Activated CD8-positive, alpha-beta memory T cell treated with anti-CD3 and anti-CD28 coated beads, Interleukin-2, amount 10 ng/mL, durations not matched to agents 7 days and 5 days (primary cell): ENCODE measurements around the gene TAF13. TPM values are rescaled to one million over a fixed set of nuclear protein-coding genes. Genes with fewer than 3 reads are reported as not detected.
A peak's percentile ranks its signal among the peaks of the same experiment; 100 is the strongest.

Experiments
- ATAC-seq: fragments of 150-1000 bp; cut with Tn5 transposase; one replicate; pipeline ENCODE4 v1.10.0; 2021; ENCODE audit warnings: moderate library complexity
- CTCF ChIA-PET: fragments of 350-600 bp; sonication (Branson Sonifier 250); formaldehyde crosslinking; loops from one replicate; lab custom pipeline; 2021; ENCODE audit warnings: antibody characterized with exemption; lab: Charles Lee
- DNase-seq: peaks from one replicate; pipeline ENCODE4 v3.0.0-alpha.2; 2020
- H3K27ac Mint-ChIP-seq: one replicate; pipeline ENCODE4 v1.8.0; 2021; ENCODE audit warnings: mild to moderate bottlenecking, mixed read lengths
- H3K27me3 Mint-ChIP-seq: one replicate; pipeline ENCODE4 v1.8.0; 2021; ENCODE audit warnings: mixed read lengths
- H3K36me3 Mint-ChIP-seq: one replicate; pipeline ENCODE4 v1.8.0; 2021; ENCODE audit warnings: mild to moderate bottlenecking, mixed read lengths
- H3K4me1 Mint-ChIP-seq: one replicate; pipeline ENCODE4 v1.8.0; 2021; ENCODE audit warnings: mixed read lengths
- H3K4me3 Mint-ChIP-seq: one replicate; pipeline ENCODE4 v1.8.0; 2021; ENCODE audit warnings: mild to moderate bottlenecking, moderate library complexity, mixed read lengths
- H3K9me3 Mint-ChIP-seq: one replicate; pipeline ENCODE4 v1.8.0; 2022; ENCODE audit warnings: low read depth, mixed read lengths
- total RNA-seq, 2 experiments: library from RNA; stranded (reverse); gene quantifications; one replicate each; pipeline ENCODE4 v1.2.3, GENCODE V29; 2021

Gene TAF13, protein sequence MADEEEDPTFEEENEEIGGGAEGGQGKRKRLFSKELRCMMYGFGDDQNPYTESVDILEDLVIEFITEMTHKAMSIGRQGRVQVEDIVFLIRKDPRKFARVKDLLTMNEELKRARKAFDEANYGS
- total RNA-seq: 10 to 100 TPM; 18.1 to 26.4 TPM

GRCh38 chr1:109075531-109076490, at the start of gene TAF13:
TAF13 (minus strand) TSS chr1:109076003; CDS start chr1:109075947, 56 bp downstream.
- H3K27ac Mint-ChIP-seq: peak within 1 kb of the TSS; percentile 96
- peak; percentile 94 for DNase-seq
- peak within 1 kb of the TSS; percentile 96 for H3K4me3 Mint-ChIP-seq
- H3K4me1 Mint-ChIP-seq: peaks cover 18% of the 10 kb centered on the region
- CTCF ChIA-PET: interaction anchor here (0.7 to 2.7 kb wide), 8 partner anchors 8 to 114 kb away, joined by 3 to 22 read pairs (median 5); partner anchors contain the start of gene TMEM167B
- H3K36me3 Mint-ChIP-seq: peaks cover 7% of the 10 kb centered on the region
- H3K9me3 Mint-ChIP-seq: no peaks in the 10 kb centered on the region
- ATAC-seq: peak; percentile 100
- H3K27me3 Mint-ChIP-seq: no peaks in the 10 kb centered on the region

DNA sequence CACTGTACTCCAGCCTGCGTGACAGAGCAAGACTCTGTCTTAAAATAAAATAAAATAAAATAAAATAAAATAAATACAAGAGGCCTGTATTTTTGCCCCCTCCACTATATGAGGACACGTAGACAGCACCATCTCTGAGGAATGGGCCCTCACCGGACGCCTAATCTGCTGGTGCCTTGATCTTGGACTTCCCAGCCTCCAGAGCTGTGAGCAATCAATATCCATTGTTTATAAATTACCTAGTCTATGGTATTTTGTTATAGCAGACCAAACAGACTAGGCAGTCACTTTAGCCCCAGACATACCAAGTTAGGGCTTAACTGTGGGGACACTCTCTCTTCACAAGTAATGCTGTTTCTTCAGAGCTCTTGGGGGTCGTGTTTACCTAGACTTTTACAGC, 44.6 kb upstream of the TAF13 start:
- H3K4me1 Mint-ChIP-seq: peaks cover 5% of the 10 kb centered on the region
- no peaks in the 10 kb centered on the region for H3K9me3 Mint-ChIP-seq
- DNase-seq (no peak), ATAC-seq (no peak)
- CTCF ChIA-PET: interaction anchor here (2.5 kb wide), 1 partner anchor 8 kb away, joined by 14 read pairs; a partner anchor contains a TSS
- no peak overlapping the region for H3K4me3 Mint-ChIP-seq
- no peaks in the 10 kb centered on the region for H3K27me3 Mint-ChIP-seq
- no peaks in the 10 kb centered on the region for H3K36me3 Mint-ChIP-seq
- no peak overlapping the region for H3K27ac Mint-ChIP-seq

DNA sequence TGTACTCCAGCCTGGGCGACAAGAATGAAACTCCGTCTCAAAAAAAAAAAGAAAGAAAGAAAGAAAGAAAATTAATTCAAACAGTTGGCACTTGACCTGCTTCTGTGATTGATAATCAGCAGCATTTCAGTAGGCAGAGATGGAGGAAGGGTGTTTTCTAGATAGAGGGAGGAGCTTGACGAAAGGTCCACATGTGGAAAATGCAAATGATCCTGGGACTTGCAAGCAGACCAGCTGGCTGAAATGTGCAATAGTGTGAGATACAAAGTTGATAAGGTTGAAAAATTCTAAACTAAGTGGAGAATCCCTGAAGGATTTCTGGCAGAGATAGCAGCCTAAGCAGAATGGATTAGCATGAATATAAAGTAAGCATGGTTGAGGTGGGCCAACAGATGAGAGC, 42.3 kb upstream of the TAF13 start:
- ATAC-seq: no peak
- no peak overlapping the region for H3K27ac Mint-ChIP-seq
- peaks cover 20% of the 10 kb centered on the region for H3K4me1 Mint-ChIP-seq
- no peaks in the 10 kb centered on the region for H3K9me3 Mint-ChIP-seq
- H3K4me3 Mint-ChIP-seq: no peak overlapping the region
- CTCF ChIA-PET: no interaction called here
- peaks cover 11% of the 10 kb centered on the region for H3K27me3 Mint-ChIP-seq
- no peak for DNase-seq
- H3K36me3 Mint-ChIP-seq: no peaks in the 10 kb centered on the region

- H3K4me3 Mint-ChIP-seq: no peak overlapping the region
Observed at GRCh38 chr1:109116286-109116685, 40.5 kb upstream of the TAF13 start.

GRCh38 chr1:109115685-109116084, 39.9 kb upstream of the TAF13 start:
- no peaks in the 10 kb centered on the region for H3K9me3 Mint-ChIP-seq
- peaks cover 28% of the 10 kb centered on the region for H3K4me1 Mint-ChIP-seq
- H3K27ac Mint-ChIP-seq: no peak overlapping the region
- no peak for DNase-seq
- CTCF ChIA-PET: interaction anchor here (1.0 to 8.2 kb wide), 4 partner anchors 14 to 282 kb away, joined by 3 to 114 read pairs (median 6); partner anchors contain the start of gene SORT1
- H3K36me3 Mint-ChIP-seq: no peaks in the 10 kb centered on the region
- no peak overlapping the region for H3K4me3 Mint-ChIP-seq
- ATAC-seq: no peak
- H3K27me3 Mint-ChIP-seq: peaks cover 22% of the 10 kb centered on the region

More at GRCh38 chr1:109116286-109116685, 40.5 kb upstream of the TAF13 start:
- Mint-ChIP-seq H3K9me3 (no peaks in the 10 kb centered on the region), H3K4me1 (peaks cover 28% of the 10 kb centered on the region), H3K36me3 (no peaks in the 10 kb centered on the region), H3K27ac (no peak overlapping the region), H3K27me3 (peaks cover 19% of the 10 kb centered on the region)
- ATAC-seq (no peak), DNase-seq (no peak)
- CTCF ChIA-PET: interaction anchor here (1.0 to 8.2 kb wide), 2 partner anchors 15 to 77 kb away, joined by 8 to 114 read pairs; no protein-coding TSS in a partner anchor

DNA sequence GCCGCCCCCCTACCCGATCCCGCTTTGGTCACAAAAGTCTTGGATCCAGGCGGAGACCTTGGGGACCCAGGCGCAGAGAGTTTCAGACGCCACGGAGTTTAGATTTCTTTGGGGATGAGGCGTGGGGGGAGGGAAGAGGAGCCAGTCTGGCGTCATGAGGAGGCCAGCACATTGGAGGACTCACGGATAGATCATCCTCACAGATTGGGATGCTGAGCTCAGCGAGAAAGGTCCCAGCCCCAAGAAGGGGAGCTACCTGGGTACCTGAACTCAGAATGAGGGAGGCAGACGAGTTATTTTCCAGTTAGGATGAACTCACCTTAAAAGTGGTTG, 38.5 kb upstream of the TAF13 start:
- CTCF ChIA-PET: interaction anchor here (1.0 to 8.2 kb wide), 8 partner anchors 13 to 418 kb away, joined by 3 to 114 read pairs (median 6); partner anchors contain the start of genes SARS1, SORT1 and TMEM167B
- H3K9me3 Mint-ChIP-seq: no peaks in the 10 kb centered on the region
- peaks cover 31% of the 10 kb centered on the region for H3K27me3 Mint-ChIP-seq
- H3K4me1 Mint-ChIP-seq: peaks cover 28% of the 10 kb centered on the region
- no peaks in the 10 kb centered on the region for H3K36me3 Mint-ChIP-seq
- peak overlapping the region; percentile 77 for H3K4me3 Mint-ChIP-seq
- DNase-seq (no peak), ATAC-seq (no peak)
- H3K27ac Mint-ChIP-seq: peak overlapping the region; percentile 9

- DNase-seq: peak; percentile 91
- H3K9me3 Mint-ChIP-seq: no peaks in the 10 kb centered on the region
- H3K27me3 Mint-ChIP-seq: peaks cover 31% of the 10 kb centered on the region
- ATAC-seq: peak; percentile 88
- peaks cover 28% of the 10 kb centered on the region for H3K4me1 Mint-ChIP-seq
- peak within 1 kb of the TSS; percentile 77 for H3K4me3 Mint-ChIP-seq
- no peaks in the 10 kb centered on the region for H3K36me3 Mint-ChIP-seq
- CTCF ChIA-PET: interaction anchor here (0.9 to 8.2 kb wide), 19 partner anchors 12 to 422 kb away, joined by 3 to 114 read pairs (median 4); partner anchors contain the start of genes PRPF38B, SARS1 and TMEM167B
- peak within 1 kb of the TSS; percentile 48 for H3K27ac Mint-ChIP-seq
Observed at GRCh38 chr1:109113590-109114341, 38.0 kb upstream of the TAF13 start, which contains the start of gene ELAPOR1. ELAPOR1 (plus strand) TSS chr1:109114115; CDS start chr1:109114184, 69 bp downstream.

DNA sequence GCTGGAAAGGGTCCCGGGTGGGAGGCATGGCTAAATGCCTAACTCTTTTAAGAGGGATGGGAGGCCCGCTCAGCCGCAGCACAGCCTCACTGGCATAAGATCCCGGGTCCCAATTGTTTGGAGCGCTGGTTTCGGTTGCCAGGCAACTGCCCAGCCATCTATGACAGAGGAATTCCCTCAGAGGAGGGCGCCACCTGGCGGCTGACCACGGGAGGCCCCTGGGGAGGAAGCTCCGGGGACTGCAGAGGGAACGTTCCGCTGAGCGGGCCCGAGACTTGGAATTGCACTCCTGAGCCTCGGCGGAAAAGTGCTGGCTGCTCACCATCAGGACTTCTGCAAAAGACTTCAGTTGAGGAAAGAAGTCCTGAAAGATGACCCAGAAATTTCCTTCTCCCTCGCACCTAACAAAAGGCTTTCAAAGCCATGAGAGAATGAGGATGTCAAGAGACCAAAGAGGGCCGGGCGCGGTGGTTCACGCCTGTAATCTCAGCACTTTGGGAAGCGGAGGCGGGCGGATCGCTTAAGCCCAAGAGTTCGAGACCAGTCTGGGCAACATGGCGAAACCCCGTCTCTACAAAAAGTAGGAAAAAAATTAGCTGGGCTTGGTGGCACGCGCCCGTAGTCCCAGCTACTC, 37.0 kb upstream of the TAF13 start:
- CTCF ChIA-PET: interaction anchor here (0.6 to 8.2 kb wide), 56 partner anchors 8 to 469 kb away, joined by 3 to 114 read pairs (median 4); partner anchors contain the start of genes CLCC1, PRPF38B, PSRC1 and SARS1

GRCh38 chr1:109112056-109112651, 36.4 kb upstream of the TAF13 start:
- no peak overlapping the region for H3K27ac Mint-ChIP-seq
- no peak for ATAC-seq
- CTCF ChIA-PET: interaction anchor here (0.7 to 8.2 kb wide), 42 partner anchors 9 to 468 kb away, joined by 3 to 114 read pairs (median 4); partner anchors contain the start of genes CLCC1, PRPF38B, PSRC1 and TAF13

More for the DNA sequence above, 37.0 kb upstream of the TAF13 start:
- Mint-ChIP-seq H3K4me1 (peaks cover 28% of the 10 kb centered on the region), H3K36me3 (no peaks in the 10 kb centered on the region), H3K27me3 (peaks cover 34% of the 10 kb centered on the region), H3K9me3 (no peaks in the 10 kb centered on the region), H3K4me3 (peak overlapping the region; percentile 77), H3K27ac (peak overlapping the region; percentile 48)
- peak; percentile 93 for DNase-seq
- peak; percentile 71 for ATAC-seq

GRCh38 chr1:109111386-109112055, 35.7 kb upstream of the TAF13 start:
- no peak for DNase-seq
- Mint-ChIP-seq H3K27ac (no peak overlapping the region), H3K9me3 (no peaks in the 10 kb centered on the region), H3K36me3 (no peaks in the 10 kb centered on the region), H3K27me3 (peaks cover 34% of the 10 kb centered on the region), H3K4me3 (no peak overlapping the region), H3K4me1 (peaks cover 34% of the 10 kb centered on the region)
- no peak for ATAC-seq
- CTCF ChIA-PET: interaction anchor here (1.1 to 8.2 kb wide), 22 partner anchors 10 to 467 kb away, joined by 3 to 114 read pairs (median 6); partner anchors contain the start of genes PRPF38B, TMEM167B and WDR47

More at GRCh38 chr1:109112056-109112651, 36.4 kb upstream of the TAF13 start:
- H3K4me3 Mint-ChIP-seq: no peak overlapping the region
- no peak for DNase-seq
- no peaks in the 10 kb centered on the region for H3K9me3 Mint-ChIP-seq
- peaks cover 34% of the 10 kb centered on the region for H3K27me3 Mint-ChIP-seq
- H3K36me3 Mint-ChIP-seq: no peaks in the 10 kb centered on the region
- H3K4me1 Mint-ChIP-seq: peaks cover 28% of the 10 kb centered on the region

GRCh38 chr1:109109906-109110305, 34.1 kb upstream of the TAF13 start:
- peaks cover 35% of the 10 kb centered on the region for H3K4me1 Mint-ChIP-seq
- H3K27me3 Mint-ChIP-seq: peaks cover 32% of the 10 kb centered on the region
- no peak overlapping the region for H3K27ac Mint-ChIP-seq

More at GRCh38 chr1:109109906-109110305, 34.1 kb upstream of the TAF13 start:
- no peaks in the 10 kb centered on the region for H3K36me3 Mint-ChIP-seq
- DNase-seq: no peak
- ATAC-seq: no peak
- H3K9me3 Mint-ChIP-seq: no peaks in the 10 kb centered on the region
- H3K4me3 Mint-ChIP-seq: no peak overlapping the region
- CTCF ChIA-PET: interaction anchor here (0.6 to 8.2 kb wide), 4 partner anchors 9 to 84 kb away, joined by 3 to 114 read pairs (median 6); no protein-coding TSS in a partner anchor
